NB4 (cell line): ENCODE measurements around the gene LENEP.

Source experiments
- MYC ChIP-seq: IDR thresholded peaks from 2 replicates; pipeline ENCODE4 v1.6.1; 2011; ENCODE audit warnings: low read depth, low read length
- POLR2A ChIP-seq: IDR thresholded peaks from 2 replicates; pipeline ENCODE4 v1.6.1; 2011; ENCODE audit warnings: mild to moderate bottlenecking; ENCODE audit not compliant: insufficient read length; ENCODE audit errors: extremely low read depth
- TF ChIP-seq, protein P1 (sequence below): IDR thresholded peaks from 2 replicates; pipeline ENCODE4 v1.6.1; 2011; ENCODE audit warnings: low read depth, low read length
- TF ChIP-seq, protein P2 (sequence below): IDR thresholded peaks from one replicate; pipeline ENCODE4 v1.5.1; 2012; ENCODE audit warnings: low read depth, low read length

DNA sequence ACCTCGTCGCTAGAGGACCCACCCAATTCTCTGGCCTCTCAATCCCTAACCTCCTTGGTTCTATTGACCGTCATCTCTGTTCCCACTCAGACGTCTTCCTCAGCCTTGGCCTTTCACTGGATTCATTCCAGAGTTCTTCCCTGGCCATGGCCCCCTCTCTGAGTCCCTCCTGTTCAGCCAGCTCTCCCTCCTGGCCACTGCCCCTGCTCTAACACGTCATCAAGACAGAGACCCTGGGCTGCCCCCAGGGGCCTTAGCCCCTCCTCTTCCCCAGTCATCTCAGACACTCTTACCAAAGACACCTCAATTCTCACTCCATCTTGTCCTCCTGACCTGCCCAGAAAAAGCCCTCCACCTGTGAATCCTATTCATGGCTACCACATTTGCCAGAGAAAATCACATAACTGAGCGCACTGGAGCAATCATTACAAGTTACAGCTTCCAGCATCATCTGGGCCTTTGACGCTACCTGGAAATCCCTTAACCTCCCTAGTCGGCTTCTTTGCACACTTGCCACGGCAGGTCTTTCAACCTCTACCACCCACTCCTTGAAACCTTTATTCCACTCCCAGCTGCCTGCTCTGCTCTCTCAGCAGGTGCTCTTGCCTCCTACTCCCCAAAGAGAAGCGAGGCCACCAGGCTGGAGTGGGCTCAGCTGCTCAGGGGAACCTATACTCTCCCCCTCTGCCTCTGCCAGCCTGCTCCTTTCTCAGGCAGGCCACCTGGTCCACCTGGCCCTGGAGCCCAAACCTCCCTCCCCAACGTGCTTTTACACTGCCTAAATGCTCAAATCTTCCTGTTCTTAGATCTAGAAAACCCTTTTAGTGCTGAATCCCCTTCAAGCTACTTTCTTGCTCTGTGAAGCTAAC is 26.2 kb downstream of the LENEP start:
- TF ChIP-seq, protein P1, sequence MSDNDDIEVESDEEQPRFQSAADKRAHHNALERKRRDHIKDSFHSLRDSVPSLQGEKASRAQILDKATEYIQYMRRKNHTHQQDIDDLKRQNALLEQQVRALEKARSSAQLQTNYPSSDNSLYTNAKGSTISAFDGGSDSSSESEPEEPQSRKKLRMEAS: no peak
- TF ChIP-seq POLR2A (no peak), MYC (no peak)
- TF ChIP-seq, protein P2, sequence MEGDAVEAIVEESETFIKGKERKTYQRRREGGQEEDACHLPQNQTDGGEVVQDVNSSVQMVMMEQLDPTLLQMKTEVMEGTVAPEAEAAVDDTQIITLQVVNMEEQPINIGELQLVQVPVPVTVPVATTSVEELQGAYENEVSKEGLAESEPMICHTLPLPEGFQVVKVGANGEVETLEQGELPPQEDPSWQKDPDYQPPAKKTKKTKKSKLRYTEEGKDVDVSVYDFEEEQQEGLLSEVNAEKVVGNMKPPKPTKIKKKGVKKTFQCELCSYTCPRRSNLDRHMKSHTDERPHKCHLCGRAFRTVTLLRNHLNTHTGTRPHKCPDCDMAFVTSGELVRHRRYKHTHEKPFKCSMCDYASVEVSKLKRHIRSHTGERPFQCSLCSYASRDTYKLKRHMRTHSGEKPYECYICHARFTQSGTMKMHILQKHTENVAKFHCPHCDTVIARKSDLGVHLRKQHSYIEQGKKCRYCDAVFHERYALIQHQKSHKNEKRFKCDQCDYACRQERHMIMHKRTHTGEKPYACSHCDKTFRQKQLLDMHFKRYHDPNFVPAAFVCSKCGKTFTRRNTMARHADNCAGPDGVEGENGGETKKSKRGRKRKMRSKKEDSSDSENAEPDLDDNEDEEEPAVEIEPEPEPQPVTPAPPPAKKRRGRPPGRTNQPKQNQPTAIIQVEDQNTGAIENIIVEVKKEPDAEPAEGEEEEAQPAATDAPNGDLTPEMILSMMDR: no peak
